H1 (cell line): ENCODE measurements around the gene ACTR6. TPM values are rescaled to one million over a fixed set of nuclear protein-coding genes. Genes with fewer than 3 reads are reported as not detected.

Source experiments
- CTCF ChIA-PET: fragments of 300-600 bp; sonication (Branson Sonifier 250); formaldehyde crosslinking; loops from one replicate; lab custom pipeline; 2021; ENCODE audit not compliant: partially characterized antibody; lab: Charles Lee
- POLR2A ChIA-PET: fragments of 300-600 bp; sonication (Branson Sonifier 250); formaldehyde crosslinking; loops from one replicate; lab custom pipeline; 2021; ENCODE audit warnings: inconsistent platforms; ENCODE audit not compliant: partially characterized antibody; lab: Charles Lee
- DNase-seq, 2 experiments: peaks; one replicate each; pipeline versions ENCODE4 v3.0.0 to v3.0.0-alpha.2; 2010 to 2022; ENCODE audit warnings: low spot score in 2 of 2, low read depth in 1 of 2, mixed read lengths in 1 of 2
- FAIRE-seq: peaks from 2 replicates; lab custom pipeline; 2011; peaks lifted over from hg19 to GRCh38; lab: Jason Lieb, UNC
- H2AFZ ChIP-seq: 2 replicates; pipeline ENCODE4 v1.8.1; 2012; ENCODE audit warnings: low read length, inconsistent platforms
- H2AK5ac ChIP-seq: 2 replicates; pipeline ENCODE4 v1.6.1; 2013; ENCODE audit warnings: low read depth, low read length
- H2BK120ac ChIP-seq: replicated peaks from 2 replicates; pipeline ENCODE3; 2013; ENCODE audit warnings: low read depth, low read length, inconsistent platforms
- H2BK12ac ChIP-seq: 2 replicates; pipeline ENCODE4 v1.6.1; 2013; ENCODE audit warnings: low read depth, low read length
- H2BK15ac ChIP-seq: 2 replicates; pipeline ENCODE4 v1.6.1; 2013; ENCODE audit warnings: low read length
- H2BK20ac ChIP-seq: 2 replicates; pipeline ENCODE4 v1.6.1; 2013; ENCODE audit warnings: low read length
- H2BK5ac ChIP-seq: 2 replicates; pipeline ENCODE4 v1.6.1; 2013; ENCODE audit warnings: low read depth, low read length
- H3K14ac ChIP-seq: 2 replicates; pipeline ENCODE4 v1.6.1; 2013; ENCODE audit warnings: inconsistent platforms; ENCODE audit not compliant: insufficient read length
- H3K18ac ChIP-seq: 2 replicates; pipeline ENCODE4 v1.6.1; 2013; ENCODE audit warnings: low read length; ENCODE audit errors: extremely low read depth
- H3K23ac ChIP-seq: 2 replicates; pipeline ENCODE4 v1.6.1; 2013; ENCODE audit warnings: inconsistent platforms; ENCODE audit not compliant: insufficient read length
- H3K23me2 ChIP-seq: 2 replicates; pipeline ENCODE4 v1.6.1; 2013; ENCODE audit warnings: low read depth, low read length
- H3K27ac ChIP-seq: 2 replicates; pipeline ENCODE4 v1.6.1; 2011; ENCODE audit warnings: low read depth, low read length, inconsistent platforms
- H3K27me3 ChIP-seq, 4 experiments: replicated peaks in 1 of 4; 1 replicate in 1 of 4; 2 replicates in 3 of 4; pipeline versions ENCODE4 v1.6.1 to v1.8.1; 2011 to 2013; ENCODE audit warnings: low read length in 3 of 4, mild to moderate bottlenecking in 3 of 4, inconsistent platforms in 2 of 4, mixed read lengths in 2 of 4, moderate library complexity in 1 of 4; ENCODE audit not compliant: control insufficient read depth in 3 of 4, insufficient read depth in 3 of 4; ENCODE audit errors: extremely low read depth in 1 of 4
- H3K36me3 ChIP-seq, 4 experiments: 2 replicates each; pipeline versions ENCODE4 v1.6.1 to v1.8.1; 2011 to 2013; ENCODE audit warnings: mild to moderate bottlenecking in 4 of 4, low read length in 3 of 4, moderate library complexity in 2 of 4, control low read depth in 1 of 4, inconsistent platforms in 1 of 4; ENCODE audit not compliant: insufficient read depth in 4 of 4, control insufficient read depth in 2 of 4
- H3K4ac ChIP-seq: replicated peaks from 2 replicates; pipeline ENCODE3; 2013; ENCODE audit warnings: low read length, low read depth, mixed read lengths, inconsistent platforms; ENCODE audit not compliant: insufficient read length
- H3K4me1 ChIP-seq, 4 experiments: replicated peaks in 1 of 4; 1 replicate in 1 of 4; 2 replicates in 3 of 4; pipeline versions ENCODE4 v1.6.1 to v1.8.1; 2011 to 2013; ENCODE audit warnings: low read length in 3 of 4, inconsistent platforms in 2 of 4, mixed read lengths in 1 of 4; ENCODE audit not compliant: insufficient read depth in 4 of 4, control insufficient read depth in 3 of 4
- H3K4me2 ChIP-seq, 2 experiments: 2 replicates each; pipeline versions ENCODE4 v1.6.1 to v1.8.1; 2011 to 2013; ENCODE audit warnings: low read depth in 2 of 2, low read length in 2 of 2, control low read depth in 1 of 2, inconsistent platforms in 1 of 2, mild to moderate bottlenecking in 1 of 2; ENCODE audit not compliant: insufficient read depth in 1 of 2
- H3K4me3 ChIP-seq, 4 experiments: fragments of 200-600, 300-600 bp in 1 of 4; sonication (generic), shearing (Covaris generic), sonication (Bioruptor Twin) in 1 of 4; 2 replicates each; pipeline versions ENCODE4 v1.5.1 to v1.8.1; 2011 to 2016; ENCODE audit warnings: low read length in 4 of 4, low read depth in 3 of 4, control low read depth in 2 of 4, inconsistent platforms in 2 of 4, mild to moderate bottlenecking in 2 of 4, mixed read lengths in 1 of 4, moderate library complexity in 1 of 4; ENCODE audit not compliant: insufficient read depth in 2 of 4; ENCODE audit errors: extremely low read depth in 1 of 4
- H3K56ac ChIP-seq: replicated peaks from 2 replicates; pipeline ENCODE3; 2013; ENCODE audit warnings: low read depth, mild to moderate bottlenecking, mixed read lengths, low read length, inconsistent platforms; ENCODE audit not compliant: insufficient read length
- H3K79me1 ChIP-seq: 2 replicates; pipeline ENCODE4 v1.6.1; 2013; ENCODE audit warnings: low read depth, low read length, control low read depth
- H3K79me2 ChIP-seq, 2 experiments: 2 replicates each; pipeline versions ENCODE4 v1.6.1 to v1.8.1; 2012 to 2013; ENCODE audit warnings: low read length in 2 of 2, mild to moderate bottlenecking in 2 of 2, inconsistent platforms in 1 of 2; ENCODE audit not compliant: insufficient read depth in 2 of 2, control insufficient read depth in 1 of 2
- H3K9ac ChIP-seq, 4 experiments: replicated peaks in 1 of 4; 1 replicate in 1 of 4; 2 replicates in 3 of 4; pipeline versions ENCODE4 v1.6.1 to v1.8.1; 2011 to 2013; ENCODE audit warnings: low read depth in 3 of 4, low read length in 3 of 4, control low read depth in 2 of 4, mild to moderate bottlenecking in 2 of 4, moderate library complexity in 2 of 4, inconsistent platforms in 1 of 4; ENCODE audit errors: extremely low read depth in 1 of 4
- H3K9me3 ChIP-seq, 2 experiments: 2 replicates each; pipeline versions ENCODE4 v1.6.1 to v1.8.1; 2012 to 2013; ENCODE audit warnings: mild to moderate bottlenecking in 2 of 2, moderate library complexity in 2 of 2, control low read depth in 1 of 2, inconsistent platforms in 1 of 2, low read depth in 1 of 2, low read length in 1 of 2, mixed read lengths in 1 of 2; ENCODE audit not compliant: insufficient read depth in 2 of 2
- H4K20me1 ChIP-seq, 2 experiments: replicated peaks in 1 of 2; 2 replicates each; pipeline versions ENCODE3 to v1.8.1; 2011 to 2013; ENCODE audit warnings: inconsistent platforms in 2 of 2, low read length in 2 of 2, mild to moderate bottlenecking in 1 of 2; ENCODE audit not compliant: insufficient read depth in 2 of 2, control insufficient read depth in 1 of 2
- H4K5ac ChIP-seq: 2 replicates; pipeline ENCODE4 v1.6.1; 2013; ENCODE audit warnings: low read length, low read depth, mixed read lengths, inconsistent platforms; ENCODE audit not compliant: insufficient read length
- H4K8ac ChIP-seq: 2 replicates; pipeline ENCODE4 v1.8.0; 2013; ENCODE audit warnings: mild to moderate bottlenecking, moderate library complexity, low read length, inconsistent platforms; ENCODE audit not compliant: insufficient read depth; ENCODE audit errors: extremely low read depth
- H4K91ac ChIP-seq: replicated peaks from 2 replicates; pipeline ENCODE3; 2013; ENCODE audit warnings: low read length, mixed read lengths, inconsistent platforms; ENCODE audit not compliant: insufficient read length
- WGBS, 2 experiments: shearing (Covaris generic) in 1 of 2; methylation state at CpG; one replicate each; pipeline versions ENCODE4 v1.1.6 to v1.1.7; 2013 to 2015; ENCODE audit warnings: low lambda C conversion rate in 2 of 2, mixed read lengths in 2 of 2, inconsistent platforms in 1 of 2, low coverage in 1 of 2, missing lambda C conversion rate in 1 of 2; ENCODE audit not compliant: insufficient replicate concordance in 2 of 2, insufficient coverage in 1 of 2, insufficient read length in 1 of 2; ENCODE audit errors: extremely low coverage in 1 of 2, missing lambda C conversion rate in 1 of 2; 5-methylcytosine and 5-hydroxymethylcytosine counted together
- polyA plus RNA-seq, 7 experiments: library from polyadenylated mRNA; depleted of rRNA in 3 of 7; stranded (reverse) in 5 of 7; unstranded in 2 of 7; fragments of >200 nt in 5 of 7; fragments of 200-250 nt in 2 of 7; gene quantifications; 1 replicate in 5 of 7; 2 replicates in 1 of 7; 4 replicates in 1 of 7; pipeline versions ENCODE4 v1.2.1 to v1.2.3, GENCODE V29; 2011 to 2013; ENCODE audit warnings: missing spikeins in 2 of 7, mixed read lengths in 2 of 7
- total RNA-seq: library from RNA; stranded (reverse); fragmentation: NEBNext Ultra II Directional; extraction: Animal tissue kit (Norgen Biotek cat#: 25700); gene quantifications from 2 replicates; pipeline ENCODE4 v1.2.1, GENCODE V29; 2021

The ACTR6 gene
- total and polyA plus RNA-seq, 2 of the 8 experiments (the other 6 are each of a cell fraction or from before 2014, with no cell fraction given) = 10.2 to 36.8 TPM

DNA sequence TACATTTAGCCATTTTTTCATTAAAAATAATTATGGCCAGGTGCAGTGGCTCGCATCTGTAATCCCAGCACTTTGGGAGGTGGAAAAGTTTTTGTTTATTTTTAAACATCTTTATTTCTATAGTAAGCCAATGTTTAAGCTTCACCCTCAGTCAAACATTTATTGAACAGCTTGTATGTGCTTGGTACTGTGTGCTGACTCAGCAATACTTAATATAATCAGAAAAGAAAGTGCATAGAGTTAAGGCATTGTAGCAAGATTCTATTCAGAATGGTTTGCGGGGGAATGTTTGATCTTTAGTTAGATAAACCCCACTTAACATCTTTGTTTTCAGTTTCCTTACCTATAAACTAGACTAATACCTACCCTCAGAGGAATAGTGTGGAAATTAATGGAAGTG is 11.1 kb downstream of the ACTR6 start:
- no peak for FAIRE-seq
- DNase-seq = no peak
- H2BK5ac ChIP-seq = no peak overlapping the region
- no peaks in the 10 kb centered on the region for H3K27me3 ChIP-seq
- no peak overlapping the region for H3K14ac ChIP-seq
- H3K56ac ChIP-seq = no peak overlapping the region
- H2BK12ac ChIP-seq = no peak overlapping the region
- peaks cover 0 to 2% of the 10 kb centered on the region in 2 experiments for H4K20me1 ChIP-seq
- peaks cover 0 to 79% (median 36%) of the 10 kb centered on the region in 4 experiments; a peak in 7 of 8 replicates for H3K36me3 ChIP-seq
- no peaks in the 10 kb centered on the region for H3K4me1 ChIP-seq
- no peak overlapping the region for H4K5ac ChIP-seq
- no peak overlapping the region for H4K8ac ChIP-seq
- H2BK20ac ChIP-seq = no peak overlapping the region
- 89% methylated on average over 2 of the region's 2 CpGs; no CpG with 5 or more reads in 1 of the 2 experiments for WGBS, 2 experiments
- H3K4me2 ChIP-seq = no peak overlapping the region
- H3K9me3 ChIP-seq = no peaks in the 10 kb centered on the region
- no peak overlapping the region for H2BK15ac ChIP-seq
- no peak overlapping the region for H3K4me3 ChIP-seq
- ChIA-PET POLR2A (interaction anchor here (0.7 to 1.0 kb wide), 2 partner anchors 13 to 55 kb away, joined by 3 read pairs; partner anchors contain the start of genes DEPDC4 and SCYL2), CTCF (interaction anchor here (1.0 to 1.2 kb wide), 2 partner anchors 10 to 72 kb away, joined by 5 read pairs; partner anchors contain the start of gene ACTR6)
- H3K4ac ChIP-seq = no peak overlapping the region
- no peak overlapping the region for H3K27ac ChIP-seq
- no peak overlapping the region for H2AK5ac ChIP-seq
- H3K79me2 ChIP-seq = no peaks in the 10 kb centered on the region
- no peak overlapping the region for H3K9ac ChIP-seq
- H3K23me2 ChIP-seq = no peaks in the 10 kb centered on the region
- no peak overlapping the region for H3K18ac ChIP-seq
- no peaks in the 10 kb centered on the region for H3K79me1 ChIP-seq
- no peak overlapping the region for H2AFZ ChIP-seq
- H3K23ac ChIP-seq = no peak overlapping the region
- H2BK120ac ChIP-seq = no peak overlapping the region
- H4K91ac ChIP-seq = no peak overlapping the region
